22Rv1 (cell line): Measurements from ENCODE around the gene POU5F1.

Experiments
- H3K27ac ChIP-seq: fragments of 450-650 bp; 2 replicates; pipeline ENCODE4 v1.5.1; 2017
- CTCF ChIP-seq: fragments of 450-650 bp; IDR thresholded peaks from 2 replicates; pipeline ENCODE4 v1.5.1; 2017; ENCODE audit warnings: mild to moderate bottlenecking
- ZFX ChIP-seq: fragments of 450-650 bp; IDR thresholded peaks from 2 replicates; pipeline ENCODE4 v1.6.1; 2017; ENCODE audit warnings: antibody characterized with exemption, borderline replicate concordance

The POU5F1 gene

GRCh38 chr6:31180500-31180899 is 10.0 kb upstream of the POU5F1 start:
- TF ChIP-seq CTCF = no peak
- TF ChIP-seq ZFX = no peak
- no peak overlapping the region for H3K27ac ChIP-seq

GRCh38 chr6:31179896-31180295 is 9.4 kb upstream of the POU5F1 start:
- H3K27ac ChIP-seq = no peak overlapping the region
- TF ChIP-seq CTCF (no peak), ZFX (no peak)

- no peak overlapping the region for H3K27ac ChIP-seq
- TF ChIP-seq CTCF = no peak
- no peak for TF ChIP-seq ZFX
Observed at GRCh38 chr6:31179042-31179386, 8.5 kb upstream of the POU5F1 start.

- H3K27ac ChIP-seq = no peak overlapping the region
- no peak for TF ChIP-seq CTCF
- no peak for TF ChIP-seq ZFX
Observed at GRCh38 chr6:31178143-31179041, 7.9 kb upstream of the POU5F1 start.

- no peak overlapping the region for H3K27ac ChIP-seq
- TF ChIP-seq ZFX (no peak), CTCF (no peak)
Observed at GRCh38 chr6:31175971-31176370, 5.5 kb upstream of the POU5F1 start.

GRCh38 chr6:31174378-31174777 is 3.9 kb upstream of the POU5F1 start:
- no peak overlapping the region for H3K27ac ChIP-seq

More at GRCh38 chr6:31174378-31174777, 3.9 kb upstream of the POU5F1 start:
- TF ChIP-seq CTCF = no peak
- TF ChIP-seq ZFX = no peak
